H7 (cell line): Measurements from ENCODE around the gene RALB. TPM values are rescaled to one million over a fixed set of nuclear protein-coding genes. Genes with fewer than 3 reads are reported as not detected.

Experiments used
- DNase-seq: peaks from one replicate; pipeline ENCODE4 v3.0.0; 2012
- H3K27me3 ChIP-seq: 2 replicates; pipeline ENCODE4 v1.6.0; 2011; ENCODE audit warnings: mild to moderate bottlenecking, low read length; ENCODE audit not compliant: control insufficient read depth, insufficient read depth
- H3K36me3 ChIP-seq: replicated peaks from 2 replicates; pipeline ENCODE4 v1.5.1; 2011; ENCODE audit warnings: low read length; ENCODE audit not compliant: control insufficient read depth, insufficient read depth
- H3K4me3 ChIP-seq: 2 replicates; pipeline ENCODE4 v1.5.1; 2011; ENCODE audit warnings: low read depth, mild to moderate bottlenecking, control low read depth, low read length, moderate library complexity; ENCODE audit not compliant: insufficient read depth
- total RNA-seq: library from RNA; depleted of rRNA; stranded (reverse); fragments of >200 nt; shearing (Covaris generic); gene quantifications from 2 replicates; pipeline ENCODE4 v1.2.3, GENCODE V29; 2014

Gene RALB
- total RNA-seq, 1 experiment from 2014 or later = 13.5 TPM

- Histone ChIP-seq H3K36me3 (no peaks in the 10 kb centered on the region), H3K27me3 (peaks cover 21% of the 10 kb centered on the region), H3K4me3 (no peak overlapping the region)
- DNase-seq = peak; percentile 9
Measured at GRCh38 chr2:120220756-120221155, 31.9 kb upstream of the RALB start.

- Histone ChIP-seq H3K36me3 (no peaks in the 10 kb centered on the region), H3K4me3 (no peak overlapping the region), H3K27me3 (peaks cover 21% of the 10 kb centered on the region)
- DNase-seq = peak; percentile 11
Measured at GRCh38 chr2:120221616-120222015, 31.0 kb upstream of the RALB start.

- no peak for DNase-seq
- Histone ChIP-seq H3K27me3 (peaks cover 21% of the 10 kb centered on the region), H3K4me3 (peak overlapping the region; percentile 61), H3K36me3 (no peaks in the 10 kb centered on the region)
Measured at GRCh38 chr2:120222186-120223033, 30.2 kb upstream of the RALB start.

- peak within 1 kb of the TSS; percentile 61 for H3K4me3 ChIP-seq
- peak; percentile 99 for DNase-seq
Measured at GRCh38 chr2:120223034-120223912, 29.4 kb upstream of the RALB start, which contains the start of gene TMEM185B. TSS of gene TMEM185B (minus strand) at chr2:120223400. CDS start at chr2:120222976, 424 bp downstream.

GRCh38 chr2:120224256-120224655 lies 28.4 kb upstream of the RALB start:
- no peaks in the 10 kb centered on the region for H3K36me3 ChIP-seq
- H3K4me3 ChIP-seq = no peak overlapping the region
- peaks cover 21% of the 10 kb centered on the region for H3K27me3 ChIP-seq
- peak; percentile 46 for DNase-seq

More at GRCh38 chr2:120223034-120223912, 29.4 kb upstream of the RALB start, which contains the start of gene TMEM185B:
- peaks cover 21% of the 10 kb centered on the region for H3K27me3 ChIP-seq
- H3K36me3 ChIP-seq = no peaks in the 10 kb centered on the region

GRCh38 chr2:120224735-120225548 lies 27.7 kb upstream of the RALB start:
- no peak for DNase-seq
- Histone ChIP-seq H3K36me3 (no peaks in the 10 kb centered on the region), H3K4me3 (no peak overlapping the region), H3K27me3 (peaks cover 21% of the 10 kb centered on the region)

- no peak for DNase-seq
- H3K4me3 ChIP-seq = no peak overlapping the region
- H3K27me3 ChIP-seq = peaks cover 21% of the 10 kb centered on the region
- H3K36me3 ChIP-seq = no peaks in the 10 kb centered on the region
Measured at GRCh38 chr2:120225549-120226065, 27.0 kb upstream of the RALB start.

- no peak for DNase-seq
- H3K36me3 ChIP-seq = no peaks in the 10 kb centered on the region
- no peak overlapping the region for H3K4me3 ChIP-seq
- H3K27me3 ChIP-seq = peaks cover 21% of the 10 kb centered on the region
Measured at GRCh38 chr2:120226316-120226715, 26.3 kb upstream of the RALB start.

- no peak for DNase-seq
- Histone ChIP-seq H3K4me3 (no peak overlapping the region), H3K36me3 (no peaks in the 10 kb centered on the region), H3K27me3 (peaks cover 17% of the 10 kb centered on the region)
Measured at GRCh38 chr2:120227111-120227991, 25.3 kb upstream of the RALB start.

GRCh38 chr2:120228503-120228902 lies 24.1 kb upstream of the RALB start:
- Histone ChIP-seq H3K4me3 (no peak overlapping the region), H3K27me3 (peaks cover 11% of the 10 kb centered on the region), H3K36me3 (no peaks in the 10 kb centered on the region)
- no peak for DNase-seq

GRCh38 chr2:120229341-120229740 lies 23.3 kb upstream of the RALB start:
- H3K4me3 ChIP-seq = no peak overlapping the region
- peaks cover 3% of the 10 kb centered on the region for H3K27me3 ChIP-seq
- DNase-seq = no peak
- no peaks in the 10 kb centered on the region for H3K36me3 ChIP-seq

- no peaks in the 10 kb centered on the region; the same call in 1 of the 2 replicates for H3K27me3 ChIP-seq
Measured at GRCh38 chr2:120230515-120231471, 21.9 kb upstream of the RALB start.

More at GRCh38 chr2:120230515-120231471, 21.9 kb upstream of the RALB start:
- Histone ChIP-seq H3K4me3 (no peak overlapping the region), H3K36me3 (no peaks in the 10 kb centered on the region)
- no peak for DNase-seq
